GM12864 (cell line): ENCODE measurements around the gene CD53.
A peak's percentile ranks its signal among the peaks of the same experiment; 100 is the strongest.

ENCODE experiments used
- DNase-seq: peaks from one replicate; pipeline ENCODE4 v3.0.0-alpha.2; 2011; ENCODE audit warnings: low read depth
- H3K4me3 ChIP-seq: 2 replicates; pipeline ENCODE4 v1.5.1; 2011; ENCODE audit warnings: mild to moderate bottlenecking, low read depth, low read length, control low read depth
- CTCF ChIP-seq: IDR thresholded peaks from 2 replicates; pipeline ENCODE4 v1.5.1; 2011; ENCODE audit warnings: low read depth, mild to moderate bottlenecking, moderate library complexity, low read length, control low read depth, inconsistent platforms; ENCODE audit errors: missing control alignments

The CD53 gene

GRCh38 chr1:110915804-110916203 lies 42.9 kb downstream of the CD53 start:
- DNase-seq = no peak
- TF ChIP-seq CTCF = no peak
- H3K4me3 ChIP-seq = no peak overlapping the region

GRCh38 chr1:110916274-110916668 lies 43.3 kb downstream of the CD53 start:
- no peak for DNase-seq
- no peak for TF ChIP-seq CTCF
- no peak overlapping the region for H3K4me3 ChIP-seq

GRCh38 chr1:110916669-110917306 lies 43.8 kb downstream of the CD53 start:
- H3K4me3 ChIP-seq = no peak overlapping the region
- peak; percentile 24 for DNase-seq
- TF ChIP-seq CTCF = no peak

GRCh38 chr1:110918016-110918415 lies 45.1 kb downstream of the CD53 start:
- H3K4me3 ChIP-seq = no peak overlapping the region
- no peak for TF ChIP-seq CTCF
- DNase-seq = no peak

GRCh38 chr1:110921953-110922352 lies 49.0 kb downstream of the CD53 start:
- DNase-seq = no peak
- TF ChIP-seq CTCF = no peak
- no peak overlapping the region for H3K4me3 ChIP-seq

GRCh38 chr1:110927484-110928075 lies 54.6 kb downstream of the CD53 start:
- no peak for TF ChIP-seq CTCF
- DNase-seq = no peak
- no peak overlapping the region for H3K4me3 ChIP-seq

- no peak for DNase-seq
- TF ChIP-seq CTCF = no peak
- no peak overlapping the region for H3K4me3 ChIP-seq
These were observed 55.2 kb downstream of the CD53 start for GRCh38 chr1:110928191-110928590.
